Measurements from ENCODE around the gene KRTAP13-3.

Gene KRTAP13-3, protein sequence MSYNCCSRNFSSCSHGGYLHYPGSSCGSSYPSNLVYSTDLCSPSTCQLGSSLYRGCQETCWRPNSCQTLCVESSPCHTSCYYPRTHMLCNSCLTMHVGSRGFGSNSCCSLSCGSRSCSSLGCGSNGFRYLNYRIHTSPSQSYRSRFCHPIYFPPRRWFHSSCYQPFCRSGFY

DNA sequence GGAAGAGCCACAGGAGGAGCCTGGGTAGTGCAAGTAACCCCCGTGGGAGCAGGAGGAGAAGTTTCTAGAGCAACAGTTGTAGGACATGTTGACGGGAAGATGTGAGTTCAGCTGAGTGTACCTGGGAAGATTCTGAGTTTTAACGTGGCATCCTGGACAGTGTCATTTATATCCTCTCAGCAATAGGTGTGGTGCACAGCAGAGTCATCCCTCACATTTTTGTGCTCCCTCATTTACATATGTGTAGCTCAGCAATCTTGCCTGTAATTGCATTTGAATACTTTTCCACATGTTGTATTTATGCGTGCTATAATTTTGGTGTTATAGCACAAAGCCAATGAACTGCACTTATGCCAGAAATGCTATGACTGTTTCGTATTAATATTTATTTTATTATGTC lies at the start of gene KRTAP13-3:
KRTAP13-3 (minus strand) TSS at position 101 of the 400 bp plus-strand sequence; CDS start at position 87, 14 bp downstream.
- DNase-seq = no peak

GRCh38 chr21:30468900-30469714 lies 43.4 kb upstream of the KRTAP13-3 start:
- no peak for DNase-seq

- DNase-seq = no peak
Observed at GRCh38 chr21:30463713-30464112, 38.0 kb upstream of the KRTAP13-3 start.

- DNase-seq = no peak
Observed at GRCh38 chr21:30448514-30448913, 22.8 kb upstream of the KRTAP13-3 start.

DNA sequence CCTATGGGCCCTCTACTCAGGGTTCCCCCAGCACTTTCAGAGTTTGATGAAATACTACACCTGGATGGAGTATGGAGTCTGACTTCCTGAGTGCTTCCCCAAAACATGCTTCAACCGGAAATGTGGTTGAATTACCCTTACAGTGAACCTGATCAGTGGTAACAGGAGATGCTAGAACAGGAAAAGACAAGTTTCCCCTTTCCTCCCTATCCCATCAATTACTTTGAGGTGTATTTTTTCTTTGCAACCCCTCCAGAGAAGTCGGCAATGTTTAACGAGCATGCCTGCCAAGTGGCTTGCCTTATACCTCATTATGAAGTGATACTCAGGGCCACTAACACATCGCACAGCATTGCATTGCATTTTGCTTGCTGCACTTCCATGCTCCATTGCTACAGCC lies 21.3 kb upstream of the KRTAP13-3 start:
- DNase-seq = no peak

- DNase-seq = no peak
Observed at GRCh38 chr21:30444204-30444603, 18.5 kb upstream of the KRTAP13-3 start.

GRCh38 chr21:30443226-30443625 lies 17.5 kb upstream of the KRTAP13-3 start:
- DNase-seq = no peak

DNA sequence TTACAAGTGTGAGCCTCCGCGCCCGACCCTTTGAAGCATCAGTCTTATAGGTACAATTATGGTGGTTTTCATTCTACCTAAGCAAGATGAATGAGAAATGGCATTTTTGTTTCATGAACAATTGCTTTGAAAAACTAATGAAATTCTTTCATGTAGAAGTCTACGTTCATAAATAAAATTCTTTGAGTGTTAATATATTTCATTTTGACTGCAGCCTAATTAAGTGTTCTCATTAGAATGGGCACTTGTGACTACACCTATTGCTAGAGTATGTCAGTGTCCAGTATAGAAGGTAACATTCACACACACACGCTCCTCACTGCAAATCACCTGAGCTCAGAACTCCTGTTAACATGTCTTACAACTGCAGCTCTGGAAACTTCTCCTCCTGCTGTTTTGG lies 14.2 kb upstream of the KRTAP13-3 start, which contains the start of gene KRTAP15-1:
KRTAP15-1 (plus strand) TSS at position 301 of the 400 bp plus-strand sequence; CDS start at position 354, 53 bp downstream.
- DNase-seq = no peak

- DNase-seq = no peak
Observed at GRCh38 chr21:30437010-30437565, 11.4 kb upstream of the KRTAP13-3 start.

DNA sequence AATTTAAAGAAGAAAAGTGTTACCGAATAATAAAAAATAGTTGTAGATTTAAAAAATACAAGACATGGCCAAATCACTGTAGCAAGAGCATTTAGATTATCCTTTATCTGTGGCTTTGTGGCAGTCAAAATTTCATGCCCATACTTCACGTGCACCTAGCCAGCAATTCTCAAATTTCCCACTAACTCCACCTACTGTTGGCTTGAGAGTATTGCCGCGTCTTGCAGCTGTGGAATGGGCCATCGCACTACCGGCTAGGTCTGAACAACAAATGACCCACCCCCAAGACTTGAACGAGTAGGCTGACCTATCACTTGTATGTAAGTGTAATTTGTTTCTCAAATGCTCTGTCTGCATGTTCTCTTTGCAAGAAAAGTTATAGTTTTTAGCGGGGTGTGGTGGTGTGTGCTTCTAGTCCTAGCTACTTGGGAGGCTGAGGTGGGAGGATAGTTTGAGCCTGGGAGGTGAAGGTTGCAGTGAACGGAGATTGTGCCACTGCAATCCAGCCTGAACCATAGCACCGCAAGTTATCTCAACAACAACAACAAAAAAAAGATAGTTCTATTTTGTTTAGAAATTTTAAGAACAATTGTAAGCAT lies 8.4 kb upstream of the KRTAP13-3 start:
- no peak for DNase-seq

- no peak for DNase-seq
Observed at GRCh38 chr21:30430170-30430655, 4.5 kb upstream of the KRTAP13-3 start, which contains the start of gene KRTAP13-4. KRTAP13-4 (plus strand) TSS chr21:30430220; CDS start chr21:30430276, 56 bp downstream.

- DNase-seq = no peak
Observed at GRCh38 chr21:30426731-30427130, 1.0 kb upstream of the KRTAP13-3 start.

DNA sequence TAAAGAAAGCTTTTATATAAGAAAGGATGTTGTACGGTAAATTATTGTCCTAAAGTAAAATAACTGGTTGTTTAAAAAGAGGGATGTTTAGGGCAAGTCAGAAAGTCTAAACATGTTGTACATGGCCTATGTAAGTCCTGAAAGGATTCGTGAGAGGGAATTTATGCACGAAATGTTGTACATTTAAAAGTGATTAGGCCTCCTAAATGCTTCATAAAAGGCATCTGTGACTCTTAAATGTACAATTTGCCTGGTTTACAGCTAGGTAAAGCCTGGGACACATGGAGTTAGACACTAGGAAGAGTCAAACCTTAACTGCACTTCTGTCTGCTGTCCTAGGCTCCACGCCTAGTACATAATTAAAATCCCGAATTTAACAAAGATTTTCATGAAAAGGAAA lies 9.7 kb downstream of the KRTAP13-3 start:
- DNase-seq = no peak

- DNase-seq = no peak
Observed at GRCh38 chr21:30408782-30409494, 16.8 kb downstream of the KRTAP13-3 start.

DNA sequence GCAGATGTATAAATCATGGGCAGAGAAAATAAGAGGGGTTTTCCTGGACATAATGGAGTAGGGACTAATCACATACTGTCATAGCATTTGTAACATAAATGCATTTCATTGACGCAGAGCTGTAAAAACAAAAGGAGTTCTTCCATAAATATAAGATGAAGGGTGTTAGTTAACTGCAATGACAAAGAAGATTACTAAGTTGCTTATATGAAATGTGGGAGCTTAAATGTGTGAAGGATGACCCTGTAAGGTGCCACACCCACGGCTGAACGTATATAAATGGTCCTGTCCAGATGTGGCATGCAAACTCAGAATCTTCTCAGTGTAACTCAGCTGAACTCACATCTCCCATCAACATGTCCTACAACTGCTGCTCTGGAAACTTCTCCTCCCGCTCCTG lies 30.0 kb downstream of the KRTAP13-3 start, which contains the start of gene KRTAP13-1:
KRTAP13-1 (plus strand) TSS at position 301 of the 400 bp plus-strand sequence; CDS start at position 357, 56 bp downstream.
- no peak for DNase-seq

GRCh38 chr21:30391492-30392025 lies 34.2 kb downstream of the KRTAP13-3 start:
- no peak for DNase-seq

DNA sequence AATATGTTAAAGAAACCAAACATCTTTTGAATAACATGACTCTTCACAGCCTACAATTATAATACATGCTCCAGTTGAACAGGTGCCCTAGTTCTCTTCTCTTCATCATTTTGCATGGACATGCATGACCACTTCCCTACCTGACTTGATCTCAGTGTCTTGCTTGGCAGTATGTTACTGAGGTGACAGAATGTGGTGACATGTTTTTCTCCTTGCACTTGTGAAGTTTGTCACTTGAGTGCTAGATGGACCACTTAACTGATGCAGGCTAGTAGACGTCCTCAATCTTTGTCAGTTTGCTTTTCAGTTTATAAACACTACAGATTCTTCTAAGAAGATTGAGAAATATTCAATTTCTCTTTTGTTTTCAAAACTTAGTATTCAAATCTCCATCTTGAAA lies 43.5 kb downstream of the KRTAP13-3 start:
- DNase-seq = no peak
